GM21390 (cell line): Measurements from ENCODE around the gene RASD1.

Experiments used
- ATAC-seq: cut with Tn5 transposase; IDR thresholded peaks from one replicate; pipeline ENCODE4 v1.9.1; 2021; ENCODE audit not compliant: unreplicated experiment

Gene RASD1

GRCh38 chr17:17496189-17497064 lies at the start of gene RASD1:
TSS of gene RASD1 (minus strand) at chr17:17496395. CDS start at chr17:17496181, 214 bp downstream.
- peak; percentile 70 for ATAC-seq

GRCh38 chr17:17545984-17546383 lies 49.8 kb upstream of the RASD1 start:
- ATAC-seq: no peak

- no peak for ATAC-seq
These were observed 49.0 kb upstream of the RASD1 start for GRCh38 chr17:17545031-17545820.

- ATAC-seq: no peak
These were observed 46.9 kb upstream of the RASD1 start for GRCh38 chr17:17542906-17543635.

GRCh38 chr17:17541640-17542001 lies 45.4 kb upstream of the RASD1 start:
- no peak for ATAC-seq

GRCh38 chr17:17540935-17541639 lies 44.9 kb upstream of the RASD1 start:
- no peak for ATAC-seq

- no peak for ATAC-seq
These were observed 44.2 kb upstream of the RASD1 start for GRCh38 chr17:17540278-17540906.

- ATAC-seq: no peak
These were observed 43.4 kb upstream of the RASD1 start for GRCh38 chr17:17539591-17539990.

GRCh38 chr17:17538417-17539391 lies 42.5 kb upstream of the RASD1 start:
- no peak for ATAC-seq

GRCh38 chr17:17537311-17538099 lies 41.3 kb upstream of the RASD1 start:
- no peak for ATAC-seq

GRCh38 chr17:17536702-17537101 lies 40.5 kb upstream of the RASD1 start:
- ATAC-seq: no peak

GRCh38 chr17:17535957-17536356 lies 39.8 kb upstream of the RASD1 start:
- ATAC-seq: no peak

GRCh38 chr17:17533901-17534441 lies 37.8 kb upstream of the RASD1 start:
- ATAC-seq: no peak

- ATAC-seq: no peak
These were observed 36.8 kb upstream of the RASD1 start for GRCh38 chr17:17532991-17533390.

- ATAC-seq: no peak
These were observed 35.0 kb upstream of the RASD1 start for GRCh38 chr17:17531156-17531555.

- no peak for ATAC-seq
These were observed 32.8 kb upstream of the RASD1 start for GRCh38 chr17:17528696-17529652.

- no peak for ATAC-seq
These were observed 31.8 kb upstream of the RASD1 start for GRCh38 chr17:17527956-17528500.
